HG03342 (cell line): Measurements from ENCODE around the gene WNK4.
"Not testable (repeated sequence)": the region's sequence is repeated elsewhere in the genome, so short reads cannot be mapped to it uniquely, and the experiment has no call there.

Source experiments
- ATAC-seq: cut with Tn5 transposase; IDR thresholded peaks from one replicate; pipeline ENCODE4 v1.9.1; 2021; ENCODE audit warnings: mild to moderate bottlenecking, moderate library complexity; ENCODE audit not compliant: unreplicated experiment

The WNK4 gene

GRCh38 chr17:42779936-42780850 lies at the start of gene WNK4:
WNK4 (plus strand) TSS chr17:42780610; CDS start chr17:42780699, 89 bp downstream.
- ATAC-seq = no peak

- no peak for ATAC-seq
Observed at GRCh38 chr17:42740699-42741098, 39.7 kb upstream of the WNK4 start.

GRCh38 chr17:42742916-42743315 lies 37.5 kb upstream of the WNK4 start:
- not testable (repeated sequence) for ATAC-seq

- ATAC-seq = no peak
Observed at GRCh38 chr17:42743595-42744282, 36.7 kb upstream of the WNK4 start.

GRCh38 chr17:42744283-42744805 lies 36.1 kb upstream of the WNK4 start:
- peak; percentile 41 for ATAC-seq

GRCh38 chr17:42744806-42745617 lies 35.4 kb upstream of the WNK4 start, which contains the start of gene EZH1:
EZH1 (minus strand) TSS chr17:42745040; CDS start chr17:42728941, 16,099 bp downstream.
- peak; percentile 83 for ATAC-seq

GRCh38 chr17:42748202-42748907 lies 32.1 kb upstream of the WNK4 start:
- ATAC-seq = no peak

GRCh38 chr17:42748908-42749798 lies 31.3 kb upstream of the WNK4 start:
- ATAC-seq = no peak

- ATAC-seq = no peak
Observed at GRCh38 chr17:42750739-42751344, 29.6 kb upstream of the WNK4 start.

- no peak for ATAC-seq
Observed at GRCh38 chr17:42751628-42752027, 28.8 kb upstream of the WNK4 start.

- no peak for ATAC-seq
Observed at GRCh38 chr17:42754782-42755181, 25.6 kb upstream of the WNK4 start.

- no peak for ATAC-seq
Observed at GRCh38 chr17:42759982-42760651, 20.3 kb upstream of the WNK4 start.

GRCh38 chr17:42760652-42761581 lies 19.5 kb upstream of the WNK4 start, which contains the start of gene RAMP2:
RAMP2 (plus strand) TSS chr17:42761227; CDS start chr17:42761262, 35 bp downstream.
- no peak for ATAC-seq

- ATAC-seq = no peak
Observed at GRCh38 chr17:42761638-42762037, 18.8 kb upstream of the WNK4 start.

- no peak for ATAC-seq
Observed at GRCh38 chr17:42766124-42766523, 14.3 kb upstream of the WNK4 start.

- no peak for ATAC-seq
Observed at GRCh38 chr17:42767512-42767911, 12.9 kb upstream of the WNK4 start.

- ATAC-seq = not testable (repeated sequence)
Observed at GRCh38 chr17:42768006-42768405, 12.4 kb upstream of the WNK4 start.
